Thoracic aorta (tissue), 2 donors: ENCODE measurements around the gene MYO1D. TPM values are rescaled to one million over a fixed set of nuclear protein-coding genes. Genes with fewer than 3 reads are reported as not detected.

Experiments
- ATAC-seq: fragments of 150-250 bp; one replicate; pipeline ENCODE4 v1.8.0; 2017; ENCODE audit warnings: low read depth; ENCODE audit not compliant: insufficient number of reproducible peaks, low FRiP score
- DNase-seq: peaks from one replicate; pipeline ENCODE4 v3.0.0-alpha.2; 2020; ENCODE audit warnings: low spot score
- H3K27ac ChIP-seq, 2 donors: fragments of 200-600 bp; sonication (generic); 1 replicate in 1 of 2; 2 replicates in 1 of 2; pipeline ENCODE4 v1.5.1; 2016; ENCODE audit warnings: mild to moderate bottlenecking in 2 of 2, moderate library complexity in 2 of 2
- H3K27me3 ChIP-seq: fragments of 200-600 bp; sonication (generic); replicated peaks from 2 replicates; pipeline ENCODE4 v1.6.0; 2016; ENCODE audit warnings: mild to moderate bottlenecking; ENCODE audit not compliant: insufficient read depth
- H3K36me3 ChIP-seq: fragments of 200-600 bp; sonication (generic); one replicate; pipeline ENCODE4 v1.5.1; 2016
- H3K4me1 ChIP-seq, 2 donors: fragments of 200-600 bp; sonication (generic); 1 replicate in 1 of 2; 2 replicates in 1 of 2; pipeline versions ENCODE4 v1.5.1 to v1.6.0; 2016; ENCODE audit warnings: low read depth in 2 of 2, mild to moderate bottlenecking in 1 of 2; ENCODE audit not compliant: control insufficient read depth in 1 of 2
- H3K4me3 ChIP-seq: fragments of 200-600 bp; sonication (generic); 2 replicates; pipeline ENCODE4 v1.5.1; 2016; ENCODE audit warnings: mild to moderate bottlenecking
- H3K9me3 ChIP-seq: fragments of 200-600 bp; sonication (generic); 2 replicates; pipeline ENCODE4 v1.5.1; 2016
- CTCF ChIP-seq: fragments of 200-600 bp; sonication (generic); IDR thresholded peaks from one replicate; pipeline ENCODE4 v1.5.1; 2019; ENCODE audit warnings: antibody characterized with exemption
- total RNA-seq, 2 donors: library from RNA; depleted of rRNA; stranded (reverse); fragments of >200 nt; gene quantifications; one replicate each; pipeline versions ENCODE4 v1.1.0 to v1.2.3, GENCODE V29; 2016

MYO1D gene
- total RNA-seq, 2 donors from 2014 or later, result 257 to 370 TPM

GRCh38 chr17:32520104-32520701 lies 356.7 kb downstream of the MYO1D start:
- H3K4me3 ChIP-seq, result peak overlapping the region; percentile 71
- H3K36me3 ChIP-seq, result no peaks in the 10 kb centered on the region
- no peak overlapping the region for H3K27ac ChIP-seq
- no peak for ATAC-seq
- no peak for DNase-seq
- peaks cover 7 to 16% of the 10 kb centered on the region in 2 donors for H3K4me1 ChIP-seq
- no peak for TF ChIP-seq CTCF
- H3K9me3 ChIP-seq, result no peaks in the 10 kb centered on the region
- no peaks in the 10 kb centered on the region for H3K27me3 ChIP-seq

GRCh38 chr17:32519228-32520103 lies 357.5 kb downstream of the MYO1D start:
- no peaks in the 10 kb centered on the region for H3K36me3 ChIP-seq
- ATAC-seq, result no peak
- TF ChIP-seq CTCF, result no peak
- H3K9me3 ChIP-seq, result no peaks in the 10 kb centered on the region
- no peak overlapping the region for H3K27ac ChIP-seq
- H3K27me3 ChIP-seq, result no peaks in the 10 kb centered on the region
- no peak for DNase-seq
- peak overlapping the region; percentile 71 for H3K4me3 ChIP-seq
- H3K4me1 ChIP-seq, result peaks cover 7 to 14% of the 10 kb centered on the region in 2 donors

- no peak for TF ChIP-seq CTCF
- Histone ChIP-seq H3K27me3 (no peaks in the 10 kb centered on the region), H3K36me3 (no peaks in the 10 kb centered on the region), H3K9me3 (no peaks in the 10 kb centered on the region), H3K27ac (no peak overlapping the region), H3K4me1 (peaks cover 7 to 14% of the 10 kb centered on the region in 2 donors), H3K4me3 (peak overlapping the region; percentile 71)
- ATAC-seq, result no peak
- no peak for DNase-seq
Observed at GRCh38 chr17:32518646-32519227, 358.2 kb downstream of the MYO1D start.

- Histone ChIP-seq H3K4me1 (peaks cover 7 to 14% of the 10 kb centered on the region in 2 donors), H3K36me3 (no peaks in the 10 kb centered on the region), H3K27ac (no peak overlapping the region), H3K4me3 (no peak overlapping the region), H3K27me3 (no peaks in the 10 kb centered on the region), H3K9me3 (no peaks in the 10 kb centered on the region)
- no peak for DNase-seq
- no peak for TF ChIP-seq CTCF
- no peak for ATAC-seq
Observed at GRCh38 chr17:32517982-32518381, 358.9 kb downstream of the MYO1D start.
